ENCODE results near the gene BCL2L15.

DNA sequence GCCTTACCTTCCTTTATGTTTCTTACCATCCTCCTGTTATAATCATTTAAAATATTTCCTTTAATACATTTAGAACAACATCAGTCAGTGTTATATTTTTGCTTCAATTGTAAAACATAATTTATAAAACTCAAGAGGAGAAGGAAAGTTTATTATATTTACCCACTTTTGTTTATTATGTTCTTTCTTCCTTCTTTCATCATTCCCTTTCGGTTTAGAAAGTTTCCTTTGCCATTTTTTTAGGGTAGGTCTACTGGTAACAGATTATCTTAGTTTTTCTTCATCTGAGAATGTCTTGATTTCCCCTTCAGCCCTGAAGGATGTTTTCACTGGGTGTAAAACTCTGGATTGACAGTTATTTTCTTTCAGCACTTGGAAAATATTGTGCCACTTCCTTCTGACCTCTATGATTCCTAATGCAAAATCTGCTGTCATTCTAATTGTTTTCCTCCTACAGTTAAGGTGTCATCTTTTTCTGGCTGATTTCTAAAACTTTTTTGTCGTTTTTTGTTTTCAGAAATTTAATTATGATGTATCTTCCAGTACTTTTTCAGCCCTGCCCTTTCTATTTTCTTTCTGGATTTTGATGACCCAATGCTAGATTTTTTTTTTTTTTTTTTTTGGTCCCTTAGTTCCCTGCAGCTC lies 40.9 kb downstream of the BCL2L15 start:
- TF ChIP-seq, protein P1, sequence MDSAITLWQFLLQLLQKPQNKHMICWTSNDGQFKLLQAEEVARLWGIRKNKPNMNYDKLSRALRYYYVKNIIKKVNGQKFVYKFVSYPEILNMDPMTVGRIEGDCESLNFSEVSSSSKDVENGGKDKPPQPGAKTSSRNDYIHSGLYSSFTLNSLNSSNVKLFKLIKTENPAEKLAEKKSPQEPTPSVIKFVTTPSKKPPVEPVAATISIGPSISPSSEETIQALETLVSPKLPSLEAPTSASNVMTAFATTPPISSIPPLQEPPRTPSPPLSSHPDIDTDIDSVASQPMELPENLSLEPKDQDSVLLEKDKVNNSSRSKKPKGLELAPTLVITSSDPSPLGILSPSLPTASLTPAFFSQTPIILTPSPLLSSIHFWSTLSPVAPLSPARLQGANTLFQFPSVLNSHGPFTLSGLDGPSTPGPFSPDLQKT (IDR thresholded peaks at IDR 0.05; ENCODE audit: borderline replicate concordance, low read depth, low read length) = no peak
- TF ChIP-seq YY1 (tag by site-specific recombination; IDR thresholded peaks at IDR 0.05) = no peak
- TF ChIP-seq, protein P2, sequence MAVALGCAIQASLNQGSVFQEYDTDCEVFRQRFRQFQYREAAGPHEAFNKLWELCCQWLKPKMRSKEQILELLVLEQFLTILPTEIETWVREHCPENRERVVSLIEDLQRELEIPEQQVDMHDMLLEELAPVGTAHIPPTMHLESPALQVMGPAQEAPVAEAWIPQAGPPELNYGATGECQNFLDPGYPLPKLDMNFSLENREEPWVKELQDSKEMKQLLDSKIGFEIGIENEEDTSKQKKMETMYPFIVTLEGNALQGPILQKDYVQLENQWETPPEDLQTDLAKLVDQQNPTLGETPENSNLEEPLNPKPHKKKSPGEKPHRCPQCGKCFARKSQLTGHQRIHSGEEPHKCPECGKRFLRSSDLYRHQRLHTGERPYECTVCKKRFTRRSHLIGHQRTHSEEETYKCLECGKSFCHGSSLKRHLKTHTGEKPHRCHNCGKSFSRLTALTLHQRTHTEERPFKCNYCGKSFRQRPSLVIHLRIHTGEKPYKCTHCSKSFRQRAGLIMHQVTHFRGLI (tag by site-specific recombination; IDR thresholded peaks at IDR 0.05) = no peak
- TF ChIP-seq, protein P3, sequence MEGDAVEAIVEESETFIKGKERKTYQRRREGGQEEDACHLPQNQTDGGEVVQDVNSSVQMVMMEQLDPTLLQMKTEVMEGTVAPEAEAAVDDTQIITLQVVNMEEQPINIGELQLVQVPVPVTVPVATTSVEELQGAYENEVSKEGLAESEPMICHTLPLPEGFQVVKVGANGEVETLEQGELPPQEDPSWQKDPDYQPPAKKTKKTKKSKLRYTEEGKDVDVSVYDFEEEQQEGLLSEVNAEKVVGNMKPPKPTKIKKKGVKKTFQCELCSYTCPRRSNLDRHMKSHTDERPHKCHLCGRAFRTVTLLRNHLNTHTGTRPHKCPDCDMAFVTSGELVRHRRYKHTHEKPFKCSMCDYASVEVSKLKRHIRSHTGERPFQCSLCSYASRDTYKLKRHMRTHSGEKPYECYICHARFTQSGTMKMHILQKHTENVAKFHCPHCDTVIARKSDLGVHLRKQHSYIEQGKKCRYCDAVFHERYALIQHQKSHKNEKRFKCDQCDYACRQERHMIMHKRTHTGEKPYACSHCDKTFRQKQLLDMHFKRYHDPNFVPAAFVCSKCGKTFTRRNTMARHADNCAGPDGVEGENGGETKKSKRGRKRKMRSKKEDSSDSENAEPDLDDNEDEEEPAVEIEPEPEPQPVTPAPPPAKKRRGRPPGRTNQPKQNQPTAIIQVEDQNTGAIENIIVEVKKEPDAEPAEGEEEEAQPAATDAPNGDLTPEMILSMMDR (tag by site-specific recombination; IDR thresholded peaks at IDR 0.05) = no peak
- no peak for TF ChIP-seq ZNF48 (tag by site-specific recombination; IDR thresholded peaks at IDR 0.05)
- no peak for TF ChIP-seq ZNF843 (tag by site-specific recombination; IDR thresholded peaks at IDR 0.05)
- TF ChIP-seq, protein P4, sequence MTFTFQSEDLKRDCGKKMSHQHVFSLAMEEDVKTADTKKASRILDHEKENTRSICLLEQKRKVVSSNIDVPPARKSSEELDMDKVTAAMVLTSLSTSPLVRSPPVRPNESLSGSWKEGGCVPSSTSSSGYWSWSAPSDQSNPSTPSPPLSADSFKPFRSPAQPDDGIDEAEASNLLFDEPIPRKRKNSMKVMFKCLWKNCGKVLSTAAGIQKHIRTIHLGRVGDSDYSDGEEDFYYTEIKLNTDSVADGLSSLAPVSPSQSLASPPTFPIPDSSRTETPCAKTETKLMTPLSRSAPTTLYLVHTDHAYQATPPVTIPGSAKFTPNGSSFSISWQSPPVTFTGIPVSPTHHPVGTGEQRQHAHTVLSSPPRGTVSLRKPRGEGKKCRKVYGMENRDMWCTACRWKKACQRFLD (tag by site-specific recombination; IDR thresholded peaks at IDR 0.05) = no peak
- TF ChIP-seq, protein P5, sequence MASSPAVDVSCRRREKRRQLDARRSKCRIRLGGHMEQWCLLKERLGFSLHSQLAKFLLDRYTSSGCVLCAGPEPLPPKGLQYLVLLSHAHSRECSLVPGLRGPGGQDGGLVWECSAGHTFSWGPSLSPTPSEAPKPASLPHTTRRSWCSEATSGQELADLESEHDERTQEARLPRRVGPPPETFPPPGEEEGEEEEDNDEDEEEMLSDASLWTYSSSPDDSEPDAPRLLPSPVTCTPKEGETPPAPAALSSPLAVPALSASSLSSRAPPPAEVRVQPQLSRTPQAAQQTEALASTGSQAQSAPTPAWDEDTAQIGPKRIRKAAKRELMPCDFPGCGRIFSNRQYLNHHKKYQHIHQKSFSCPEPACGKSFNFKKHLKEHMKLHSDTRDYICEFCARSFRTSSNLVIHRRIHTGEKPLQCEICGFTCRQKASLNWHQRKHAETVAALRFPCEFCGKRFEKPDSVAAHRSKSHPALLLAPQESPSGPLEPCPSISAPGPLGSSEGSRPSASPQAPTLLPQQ (tag by site-specific recombination; IDR thresholded peaks at IDR 0.05) = no peak
- TF ChIP-seq ZFP37 (tag by site-specific recombination; IDR thresholded peaks at IDR 0.05) = no peak
- no peak for TF ChIP-seq ZNF292 (tag by site-specific recombination; IDR thresholded peaks at IDR 0.05; ENCODE audit: borderline replicate concordance, low read depth)
- TF ChIP-seq ZNF274 (IDR thresholded peaks at IDR 0.05; ENCODE audit: low read length) = no peak
- TF ChIP-seq ZNF274 (tag by site-specific recombination; IDR thresholded peaks at IDR 0.05; ENCODE audit: borderline replicate concordance) = no peak
